Activated T-cell treated with anti-CD3 and anti-CD28 coated beads, Interleukin-2, amount 50 U/mL, for 1 hour (primary cell): ENCODE data around the gene RAB19.
"Not testable (repeated sequence)": the region's sequence is repeated elsewhere in the genome, so short reads cannot be mapped to it uniquely, and the experiment has no call there.

Experiments
- DNase-seq: peaks from one replicate; pipeline ENCODE4 v3.0.0-alpha.2; 2020

RAB19 gene

DNA sequence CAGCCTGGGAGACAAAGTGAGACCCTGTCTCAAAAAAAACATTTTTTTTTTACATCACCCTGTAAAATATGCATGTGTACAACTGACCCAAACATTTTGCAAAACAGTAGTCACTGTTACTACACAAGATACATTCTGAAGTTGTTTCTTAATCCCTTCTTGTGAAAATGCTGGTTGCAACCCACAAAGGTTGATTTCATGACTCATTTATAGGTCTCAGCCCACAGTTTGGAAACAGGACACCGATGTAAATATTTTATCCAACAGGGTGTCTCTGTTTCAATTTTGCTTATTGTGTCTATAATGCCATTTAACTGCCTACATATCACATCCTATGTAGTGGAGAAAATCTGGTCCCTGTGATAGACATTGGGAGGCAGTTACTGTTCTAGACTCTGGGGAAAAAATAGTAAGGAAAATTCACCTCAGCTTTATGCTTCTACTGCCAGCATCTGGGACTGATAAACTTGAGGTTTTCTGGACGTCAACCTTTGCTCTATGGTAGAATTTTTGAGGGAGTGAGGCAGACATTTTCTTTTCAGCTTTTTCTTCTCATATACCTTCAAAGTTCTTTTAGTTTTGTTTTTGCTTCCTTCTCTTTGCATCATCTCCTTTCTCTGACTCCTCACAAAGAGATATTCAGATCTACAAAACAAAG lies 1.6 kb upstream of the RAB19 start:
- no peak for DNase-seq

- no peak for DNase-seq
Measured at GRCh38 chr7:140404565-140405065, 757 bp downstream of the RAB19 start.

- DNase-seq: no peak
Measured at GRCh38 chr7:140415361-140415760, 11.5 kb downstream of the RAB19 start.

GRCh38 chr7:140415816-140416215 lies 12.0 kb downstream of the RAB19 start:
- DNase-seq: not testable (repeated sequence)

DNA sequence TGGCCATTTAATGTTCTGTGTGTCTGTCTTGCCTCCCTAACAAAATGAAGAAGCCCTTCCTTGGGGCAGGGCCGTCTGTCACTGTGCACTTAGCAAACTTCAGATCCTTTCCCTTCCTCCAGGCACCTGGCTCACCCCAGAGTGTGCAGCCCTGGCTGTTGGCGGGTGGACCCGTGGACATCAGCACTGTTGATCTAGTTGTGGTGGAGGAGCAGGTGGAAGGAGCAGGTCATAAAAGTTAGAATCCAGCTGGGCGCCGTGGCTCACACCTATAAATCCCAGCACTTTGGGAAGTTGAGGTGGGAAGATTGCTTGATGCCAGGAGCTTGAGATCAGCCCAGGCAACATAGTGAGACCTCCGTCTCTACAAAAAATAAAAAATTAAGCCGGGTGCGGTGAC lies 12.7 kb downstream of the RAB19 start:
- no peak for DNase-seq

DNA sequence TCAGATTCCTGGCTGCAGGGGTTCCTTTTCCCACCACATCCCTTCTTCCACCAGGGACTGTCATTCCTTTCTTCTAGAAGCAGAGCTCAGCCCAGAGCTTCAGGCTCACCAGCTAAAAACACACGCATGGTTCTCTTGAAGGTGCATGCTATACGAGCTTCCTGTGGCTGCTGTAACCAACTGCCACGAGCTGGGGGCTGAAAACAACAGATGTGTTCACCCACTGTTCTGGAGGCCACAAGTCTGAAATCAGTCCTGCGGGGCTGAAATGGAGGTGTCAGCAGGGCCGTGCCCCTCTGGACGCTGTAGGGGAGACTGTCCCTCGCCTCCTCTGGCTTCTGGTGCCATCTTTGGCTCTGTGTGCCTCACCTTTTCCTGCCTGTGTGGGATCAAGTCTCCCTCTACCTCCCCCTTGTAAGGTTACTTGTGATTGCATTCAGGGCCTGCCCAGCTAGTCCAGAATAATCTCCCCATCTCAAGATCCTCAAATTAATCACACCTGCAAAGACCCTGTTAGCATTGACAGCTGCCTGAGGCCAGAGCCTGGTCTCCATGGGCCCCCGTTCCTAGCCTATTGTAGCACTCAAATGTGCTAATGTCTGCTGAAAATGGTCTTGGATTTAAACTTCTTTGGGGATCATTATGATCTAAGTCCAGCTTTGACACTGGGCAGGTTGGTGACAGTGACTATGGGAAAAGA lies 13.7 kb downstream of the RAB19 start:
- no peak for DNase-seq

GRCh38 chr7:140418156-140418472 lies 14.3 kb downstream of the RAB19 start:
- DNase-seq: not testable (repeated sequence)

DNA sequence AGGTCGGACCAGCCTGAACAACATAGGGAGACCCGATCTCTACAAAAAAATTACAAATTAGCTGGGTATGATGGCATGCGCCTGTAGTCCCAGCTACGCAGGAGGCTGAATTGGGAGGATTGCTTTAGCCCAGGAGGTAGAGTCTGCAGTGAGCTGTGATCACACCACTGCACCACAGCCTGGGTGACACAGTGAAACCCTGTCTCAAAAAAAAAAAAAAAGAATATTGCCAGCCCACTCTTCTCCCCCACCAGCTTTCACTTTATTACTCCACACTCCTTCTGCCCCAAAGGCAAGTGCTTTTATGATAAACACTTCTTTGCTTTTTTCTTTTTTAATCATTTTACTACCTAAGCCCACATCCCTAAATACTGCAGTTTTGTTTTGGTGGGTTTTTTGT lies 14.8 kb downstream of the RAB19 start:
- no peak for DNase-seq

GRCh38 chr7:140421521-140421920 lies 17.7 kb downstream of the RAB19 start:
- DNase-seq: no peak

DNA sequence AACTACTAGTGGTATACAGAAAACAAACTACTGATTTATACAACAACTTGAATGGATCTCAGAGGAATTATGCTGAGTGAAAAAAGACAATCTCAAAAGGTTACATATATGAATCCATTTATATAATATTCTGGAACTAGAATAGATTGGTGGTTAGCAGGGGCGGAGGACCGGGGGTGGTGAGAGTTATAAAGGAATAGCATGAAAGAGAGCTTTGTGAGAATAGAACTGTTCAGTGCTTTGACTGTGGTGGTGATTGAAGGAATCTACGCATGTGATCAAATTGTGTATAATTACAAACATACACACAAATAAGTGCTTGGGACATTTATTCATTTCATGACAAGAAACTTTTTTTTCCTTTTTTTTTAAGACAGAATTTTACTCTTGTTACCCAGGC lies 19.6 kb downstream of the RAB19 start:
- no peak for DNase-seq

GRCh38 chr7:140425718-140426117 lies 21.9 kb downstream of the RAB19 start:
- no peak for DNase-seq

- DNase-seq: no peak
Measured at GRCh38 chr7:140426130-140426529, 22.3 kb downstream of the RAB19 start.

GRCh38 chr7:140433396-140433795 lies 29.5 kb downstream of the RAB19 start:
- DNase-seq: no peak

DNA sequence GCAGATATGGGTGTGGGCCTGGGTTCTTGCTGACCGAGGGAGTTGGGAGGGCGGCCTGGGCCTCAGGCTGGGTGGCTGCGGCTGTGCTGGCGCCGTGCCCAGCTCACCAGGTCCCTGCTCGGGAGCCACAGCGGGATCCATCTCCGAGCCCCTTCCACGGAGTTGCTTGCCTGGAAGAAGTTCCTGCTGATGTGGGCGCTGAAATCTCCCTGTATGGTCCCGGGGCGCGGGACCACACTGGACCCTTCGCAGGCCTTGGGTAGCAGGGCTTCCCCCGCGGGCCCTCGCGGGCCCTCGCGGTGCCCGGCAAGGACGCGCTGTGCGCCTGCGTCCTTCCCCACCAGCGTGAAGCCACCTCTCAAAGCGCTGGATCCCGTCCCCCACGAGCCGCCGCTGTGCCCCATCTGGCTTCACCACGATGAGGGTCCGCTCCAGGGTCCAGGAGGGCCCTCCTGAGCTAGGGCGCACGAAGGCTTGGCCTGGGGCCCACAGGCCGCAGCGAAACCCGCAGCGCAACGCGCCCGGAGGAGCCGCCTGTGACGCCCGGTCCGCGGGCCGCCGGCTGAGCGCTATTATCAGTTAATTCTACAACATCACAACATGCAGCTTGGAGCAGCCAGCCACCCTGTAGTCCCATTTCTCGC lies 31.5 kb downstream of the RAB19 start:
- no peak for DNase-seq

- no peak for DNase-seq
Measured at GRCh38 chr7:140439359-140439758, 35.5 kb downstream of the RAB19 start.

- DNase-seq: no peak
Measured at GRCh38 chr7:140440593-140440992, 36.7 kb downstream of the RAB19 start.

- no peak for DNase-seq
Measured at GRCh38 chr7:140441519-140441918, 37.7 kb downstream of the RAB19 start.

- no peak for DNase-seq
Measured at GRCh38 chr7:140446467-140446866, 42.6 kb downstream of the RAB19 start.

DNA sequence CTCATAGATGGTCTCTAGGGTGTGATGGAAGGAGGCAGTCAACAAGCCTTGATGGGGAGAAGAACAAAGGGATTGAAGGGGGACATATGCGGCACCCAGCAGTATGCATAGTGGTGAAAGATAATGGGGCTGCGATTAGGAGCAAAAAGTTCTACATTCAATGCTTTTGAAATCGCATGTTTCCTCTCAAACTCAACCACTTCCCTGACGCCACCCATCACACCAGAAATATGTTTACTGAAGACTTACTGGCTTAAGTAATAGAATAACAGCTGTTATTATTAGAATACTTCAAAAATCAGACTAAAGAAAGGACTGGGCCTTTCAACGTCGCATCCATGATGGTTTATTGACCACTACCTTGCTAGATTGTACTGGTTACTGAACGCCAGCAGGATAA lies 44.0 kb downstream of the RAB19 start:
- no peak for DNase-seq

DNA sequence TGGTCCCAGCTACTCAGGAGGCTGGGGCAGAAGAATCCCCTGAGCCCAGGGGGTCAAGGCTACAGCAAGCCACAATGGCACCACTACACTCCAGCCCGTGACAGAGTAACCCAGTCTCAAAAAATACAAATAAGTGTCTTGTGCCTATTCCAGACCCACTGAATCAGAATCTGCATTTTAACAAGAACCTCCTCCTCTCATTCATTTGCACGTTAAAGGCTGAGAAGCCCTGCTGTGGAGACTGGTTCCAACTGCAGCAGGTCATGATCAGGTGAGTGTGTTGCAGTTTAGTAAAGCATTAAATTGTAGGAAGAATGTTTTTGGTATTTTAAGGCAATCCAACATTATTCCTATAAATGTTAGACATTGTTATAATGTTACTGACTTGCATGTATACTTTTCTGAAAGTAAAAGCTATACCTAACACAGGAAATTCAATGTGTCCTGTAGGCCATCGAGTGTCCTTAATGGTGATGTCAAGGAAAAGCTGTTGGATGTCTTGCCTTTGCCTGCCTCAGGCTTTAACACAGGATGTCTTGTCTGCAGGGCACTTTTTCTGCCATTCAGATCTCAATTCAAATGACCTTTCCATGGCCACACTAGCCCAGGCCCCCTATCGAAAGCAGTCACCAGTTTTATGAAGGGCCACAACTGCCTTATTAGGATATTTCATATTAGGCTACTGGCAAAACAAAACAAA lies 45.1 kb downstream of the RAB19 start:
- DNase-seq: no peak

DNA sequence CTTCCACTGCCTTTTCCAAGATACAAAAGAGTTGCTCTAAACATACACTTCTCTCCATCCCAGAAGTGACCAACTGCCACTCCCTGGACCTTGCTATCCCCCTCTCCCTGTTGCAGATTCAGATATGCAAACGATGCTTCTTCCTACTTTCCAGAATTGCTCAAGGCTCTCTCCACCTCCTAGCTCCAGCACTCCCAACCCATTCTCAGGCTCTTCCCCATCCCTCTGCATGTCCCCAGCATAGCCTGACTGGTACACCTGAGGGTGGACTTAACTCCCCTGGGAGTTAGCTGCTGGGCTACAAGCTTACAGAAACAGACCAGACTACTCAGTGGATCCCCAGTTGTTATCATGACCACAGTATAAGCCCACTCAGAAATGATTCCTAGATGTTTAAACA lies 47.9 kb downstream of the RAB19 start:
- no peak for DNase-seq

- DNase-seq: no peak
Measured at GRCh38 chr7:140453273-140453672, 49.4 kb downstream of the RAB19 start.

DNA sequence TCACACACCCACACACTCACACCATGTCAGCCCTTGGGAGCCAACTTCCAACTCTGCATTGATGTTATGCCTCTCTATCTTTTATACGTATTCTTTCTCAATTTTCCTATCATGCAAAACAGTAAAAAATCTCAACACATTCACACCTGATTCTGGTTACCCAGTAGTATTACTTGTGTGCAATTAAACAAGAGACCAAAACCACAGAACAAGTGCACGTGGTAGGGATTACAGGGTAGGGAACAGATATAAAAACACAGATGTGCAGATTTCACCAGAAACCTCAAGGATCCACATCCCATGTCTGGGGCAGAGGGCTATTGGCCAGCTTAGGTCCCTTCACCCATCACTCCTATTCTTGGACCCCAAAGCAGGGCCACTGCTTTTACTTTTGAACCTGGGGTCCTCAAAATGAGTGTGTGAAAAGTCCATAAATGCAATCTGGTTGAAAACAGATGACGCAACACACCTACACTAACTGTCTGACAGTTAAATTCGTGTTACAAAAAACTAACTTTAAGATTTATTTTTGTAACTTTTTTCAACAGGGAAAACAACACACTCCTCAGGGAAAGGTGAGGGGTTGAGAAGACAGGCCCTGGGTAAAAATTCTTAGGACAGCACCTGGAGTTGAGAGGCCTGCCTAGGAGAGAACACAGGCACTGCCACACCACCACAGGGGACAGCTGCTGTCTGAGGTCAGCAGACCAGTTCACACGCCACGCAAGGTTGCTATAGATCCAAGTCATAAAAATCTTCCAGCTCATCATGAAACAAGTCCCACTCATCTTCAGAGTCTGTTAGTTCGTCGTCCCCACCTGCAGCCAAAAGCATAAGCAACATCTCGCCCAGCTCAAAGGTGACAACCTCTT lies 50.2 kb downstream of the RAB19 start:
- not testable (repeated sequence) for DNase-seq
